ENCODE results near the gene CD2AP.
"Not testable (repeated sequence)": the region's sequence is repeated elsewhere in the genome, so short reads cannot be mapped to it uniquely, and the experiment has no call there.

CD2AP gene

DNA sequence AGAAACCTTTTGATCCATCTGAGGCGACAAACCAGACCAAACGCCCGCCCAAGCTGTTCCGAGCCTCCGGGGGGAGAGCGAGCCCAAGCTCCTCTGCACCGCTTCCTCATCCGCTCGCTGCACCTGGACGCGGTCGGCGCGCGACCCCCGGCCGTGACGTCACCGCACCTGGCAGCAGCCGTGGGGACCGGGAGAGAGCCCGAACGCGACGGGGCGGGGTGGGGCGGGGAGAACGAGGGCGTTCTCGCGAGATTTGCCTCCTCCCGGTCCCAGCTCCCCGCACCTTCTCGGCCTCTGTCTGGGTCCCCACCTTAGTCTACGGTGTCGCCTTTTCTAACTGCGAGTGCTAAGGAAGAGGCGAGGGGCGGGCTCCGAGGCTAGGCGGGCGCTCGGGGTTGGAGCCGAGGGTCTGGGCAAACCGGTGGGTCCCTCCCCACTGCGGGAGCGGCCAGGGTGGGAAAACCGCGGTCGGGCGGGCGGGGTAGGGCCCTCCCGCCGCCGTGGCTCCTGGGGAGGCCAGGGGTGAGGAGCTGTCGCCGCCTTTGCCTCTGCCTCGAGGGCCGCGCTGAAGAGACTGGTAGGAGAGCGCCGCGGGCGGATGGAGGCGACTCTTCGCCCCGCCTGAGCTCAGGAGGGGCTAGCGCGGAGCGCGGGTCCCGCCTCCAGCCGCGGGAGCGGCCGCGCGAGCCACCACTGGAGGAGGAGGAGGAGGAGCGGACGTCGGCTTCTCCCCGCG, at the start of gene CD2AP:
TSS of gene CD2AP (plus strand) at position 293 of the 736 bp plus-strand sequence. CDS start 456 bp downstream, outside the sequence.
- peak; percentile 83 to 85 for DNase-seq

- no peak for DNase-seq
These were observed 49.3 kb upstream of the CD2AP start for GRCh38 chr6:47428288-47428687.

DNA sequence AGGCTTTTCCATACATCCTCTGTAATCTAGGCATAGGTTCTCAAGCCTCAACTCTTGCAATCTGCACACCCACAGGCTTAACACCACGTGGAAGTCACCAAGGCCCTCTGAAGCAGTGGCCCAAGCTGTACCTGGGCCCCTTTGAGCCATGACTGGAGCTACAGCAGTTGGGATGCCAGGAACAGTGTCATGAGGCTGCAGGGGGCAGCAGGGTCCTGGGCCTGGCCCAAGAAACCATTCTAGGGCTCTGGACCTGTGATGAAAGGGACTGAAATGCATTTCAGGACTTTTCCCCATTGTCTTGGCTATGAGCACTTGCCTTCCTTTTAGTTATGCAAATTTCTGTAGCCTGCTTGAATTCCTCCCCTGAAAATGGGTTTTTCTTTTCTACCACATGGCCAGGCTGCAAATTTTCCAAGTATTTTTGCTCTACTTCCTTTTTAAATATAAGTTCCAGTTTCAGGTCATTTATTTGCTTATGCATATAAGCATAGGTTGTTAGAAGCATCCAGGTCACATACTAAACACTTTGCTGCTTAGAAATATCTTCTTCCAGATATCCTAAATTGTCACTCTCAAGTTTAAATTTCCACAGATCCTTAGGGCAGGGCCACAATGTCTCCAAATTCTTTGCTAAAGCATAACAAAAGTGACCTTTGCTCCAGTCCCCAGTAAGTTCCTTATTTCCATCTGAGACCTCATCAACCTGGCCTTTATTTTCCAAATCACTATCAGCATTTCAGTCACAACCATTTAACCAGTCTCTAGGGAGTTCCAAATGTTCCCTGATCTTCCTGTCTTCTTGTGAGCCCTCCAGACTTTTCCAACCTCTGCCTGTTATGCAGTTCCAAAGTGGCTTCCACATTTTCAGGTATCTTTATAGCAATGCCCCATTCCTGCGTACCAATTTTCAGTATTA, 48.6 kb upstream of the CD2AP start:
- DNase-seq = no peak

DNA sequence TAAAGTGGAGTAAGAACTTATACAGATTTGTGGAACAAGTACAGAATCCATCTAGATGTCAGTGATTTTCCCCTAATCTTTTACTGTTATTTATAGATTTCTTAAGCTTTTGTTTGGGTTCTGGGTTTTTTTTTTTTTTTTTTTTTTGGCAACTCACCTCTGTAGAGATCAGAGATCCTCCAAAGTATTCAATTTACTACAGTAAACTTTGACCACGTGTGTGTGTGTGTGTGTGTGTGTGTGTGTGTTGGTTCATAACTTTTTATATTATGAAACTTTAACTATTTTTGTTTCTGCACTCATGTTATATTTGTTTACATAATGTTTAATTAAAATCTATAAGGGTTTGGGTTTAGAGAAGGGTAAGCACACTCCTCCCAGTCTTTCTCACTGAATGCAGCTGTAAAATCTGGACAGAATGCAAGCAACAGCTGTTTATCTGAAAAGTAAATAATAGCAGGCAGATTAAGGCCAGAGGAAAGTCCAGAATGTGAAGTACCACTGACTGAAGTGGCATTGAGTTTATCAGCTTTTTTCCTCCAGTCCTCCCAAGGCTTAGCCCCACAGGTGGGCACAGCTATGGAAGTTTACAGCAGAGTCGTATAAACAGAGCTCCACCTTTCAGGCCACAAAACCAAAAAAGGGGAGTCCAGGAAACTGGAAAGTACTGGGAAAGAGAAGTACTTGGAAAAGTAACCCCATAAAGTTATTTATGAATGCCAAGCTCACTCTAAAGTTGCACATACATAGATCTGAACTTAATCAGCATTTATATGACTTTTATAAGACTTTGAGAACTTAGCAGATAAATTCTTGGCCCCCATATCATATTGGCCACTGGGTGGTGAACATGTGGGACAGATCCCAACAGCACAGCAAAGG, 43.0 kb upstream of the CD2AP start:
- DNase-seq = no peak

DNA sequence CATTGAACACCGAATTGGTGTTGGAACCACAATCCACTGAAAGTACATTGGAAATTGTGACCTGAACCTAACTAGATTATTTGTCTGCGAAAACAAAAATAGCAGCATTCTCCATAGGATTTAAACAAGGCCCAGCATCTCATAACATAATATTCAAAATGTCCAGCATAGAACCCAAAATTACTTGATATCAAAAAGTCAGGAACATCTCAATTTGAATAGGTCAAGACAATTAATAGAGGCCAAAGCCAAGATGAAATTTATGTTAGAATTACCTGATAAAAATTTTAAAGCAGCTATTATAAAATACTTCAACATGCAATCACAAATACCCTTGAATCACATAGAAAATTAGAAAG, 42.4 kb upstream of the CD2AP start:
- no peak for DNase-seq

GRCh38 chr6:47437592-47437991, 40.0 kb upstream of the CD2AP start:
- DNase-seq = no peak

DNA sequence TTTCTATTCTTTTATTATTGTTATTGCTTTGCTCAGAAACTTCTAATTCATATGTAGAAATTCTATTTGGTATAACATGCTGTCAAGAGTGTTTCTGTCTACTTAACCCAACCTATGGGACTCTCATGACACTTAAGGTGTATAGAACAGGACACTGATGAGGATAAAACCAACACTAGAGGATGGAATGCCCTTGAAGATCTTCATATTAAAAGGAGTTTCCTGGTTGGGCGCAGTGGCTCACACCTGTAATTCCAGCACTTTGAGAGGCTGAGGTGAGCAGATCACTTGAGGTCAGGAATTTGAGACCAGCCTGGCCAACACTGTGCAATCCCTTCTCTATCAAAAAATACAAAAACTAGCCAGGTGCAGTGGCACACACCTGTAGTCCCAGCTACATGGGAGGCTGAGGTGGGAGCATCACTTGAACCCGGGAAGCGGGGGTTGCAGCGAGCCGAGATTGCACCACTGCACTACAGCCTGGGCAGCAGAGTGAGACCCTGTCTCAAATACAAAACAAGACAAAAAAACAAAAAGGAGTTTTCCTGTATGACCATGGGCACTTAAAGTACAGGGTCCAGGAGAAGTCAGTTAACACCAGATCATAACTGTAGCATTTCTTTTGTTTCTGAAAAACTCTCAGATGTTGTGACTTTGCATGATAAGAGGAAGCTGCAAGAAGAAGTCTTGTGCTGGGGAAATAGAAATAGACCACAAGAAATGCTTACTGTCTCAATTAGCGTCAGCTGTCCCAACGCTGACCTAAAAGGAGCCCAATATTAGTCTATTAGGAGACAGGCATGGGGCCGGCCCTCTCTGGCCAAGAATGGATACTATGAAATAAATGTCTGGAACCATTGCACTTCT, 38.9 kb upstream of the CD2AP start:
- no peak for DNase-seq

GRCh38 chr6:47439348-47439668, 38.3 kb upstream of the CD2AP start:
- DNase-seq = no peak

- DNase-seq = no peak
These were observed 36.9 kb upstream of the CD2AP start for GRCh38 chr6:47440719-47441118.

DNA sequence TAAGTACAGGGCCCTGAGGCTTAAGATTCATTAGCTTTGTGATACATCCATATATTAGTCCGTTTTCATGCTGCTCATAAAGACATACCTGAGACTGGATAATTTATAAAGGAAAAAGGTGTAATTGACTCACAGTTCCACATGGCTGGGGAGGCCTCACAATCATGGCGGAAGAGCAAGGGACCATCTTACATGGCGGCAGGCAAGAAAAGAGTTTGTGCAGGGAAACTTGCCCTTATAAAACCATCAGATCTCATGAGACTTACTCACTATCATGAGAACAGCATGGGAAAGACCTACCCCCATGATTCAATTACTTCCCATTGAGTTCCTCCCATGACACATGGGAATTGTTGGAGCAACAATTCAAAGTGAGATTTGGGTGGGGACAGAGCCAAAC, 32.6 kb upstream of the CD2AP start:
- DNase-seq = not testable (repeated sequence)

GRCh38 chr6:47446669-47447330, 30.8 kb upstream of the CD2AP start:
- DNase-seq = no peak

DNA sequence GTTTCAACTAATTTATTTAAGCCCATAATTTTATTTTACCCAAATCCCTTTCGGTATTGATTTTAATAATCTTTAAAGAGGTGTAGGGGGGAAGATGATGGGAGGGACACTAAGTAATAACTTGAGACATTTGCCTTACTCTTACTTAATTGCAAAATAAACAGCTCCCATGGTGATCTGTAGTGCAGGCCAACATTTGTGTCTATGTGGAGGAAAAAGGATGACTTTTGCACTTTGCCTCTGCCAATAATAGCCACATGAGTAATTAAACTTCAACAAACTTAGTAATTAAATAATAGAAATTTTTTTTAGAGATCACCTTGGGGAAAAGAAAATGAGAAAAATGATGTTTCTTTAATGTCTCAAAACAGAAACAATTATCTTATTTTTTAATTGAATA, 29.9 kb upstream of the CD2AP start:
- no peak for DNase-seq

DNA sequence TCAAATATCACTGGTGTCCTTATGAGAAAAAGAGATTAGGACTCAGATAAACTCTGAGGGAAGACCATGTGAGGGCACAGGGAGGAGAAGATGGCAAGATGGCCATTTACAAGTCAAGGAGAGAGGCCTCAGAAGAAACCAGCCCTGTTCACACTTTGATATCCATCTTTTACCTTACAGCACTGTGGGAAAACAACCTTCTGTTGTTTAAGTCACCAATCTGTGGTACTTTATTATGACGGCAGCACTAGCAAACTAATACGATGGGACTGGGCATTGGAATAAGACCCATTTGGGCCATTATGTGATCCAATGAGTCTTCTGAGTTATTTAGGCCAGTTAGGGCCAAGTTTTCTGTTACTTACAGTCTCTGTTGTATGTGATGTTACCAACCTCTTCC, 26.4 kb upstream of the CD2AP start:
- DNase-seq = no peak

DNA sequence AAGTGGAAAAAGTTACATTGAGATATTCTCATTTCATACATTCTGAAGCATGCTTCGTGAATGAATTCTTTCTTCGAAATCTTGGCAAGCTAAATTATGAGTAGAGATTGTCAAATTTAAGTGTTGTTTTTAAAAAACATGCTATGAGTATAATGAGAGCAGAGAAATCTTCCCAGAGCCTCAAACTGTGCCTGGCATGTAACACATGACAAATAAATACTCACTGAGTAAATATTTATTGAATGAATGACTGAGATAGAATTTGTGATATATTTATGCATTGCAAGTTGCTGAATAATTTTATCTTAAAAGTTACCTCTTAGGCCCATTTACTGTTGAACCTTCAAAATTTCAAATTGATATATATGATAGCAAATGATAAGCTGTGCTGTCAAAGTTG, 24.7 kb upstream of the CD2AP start:
- DNase-seq = no peak

DNA sequence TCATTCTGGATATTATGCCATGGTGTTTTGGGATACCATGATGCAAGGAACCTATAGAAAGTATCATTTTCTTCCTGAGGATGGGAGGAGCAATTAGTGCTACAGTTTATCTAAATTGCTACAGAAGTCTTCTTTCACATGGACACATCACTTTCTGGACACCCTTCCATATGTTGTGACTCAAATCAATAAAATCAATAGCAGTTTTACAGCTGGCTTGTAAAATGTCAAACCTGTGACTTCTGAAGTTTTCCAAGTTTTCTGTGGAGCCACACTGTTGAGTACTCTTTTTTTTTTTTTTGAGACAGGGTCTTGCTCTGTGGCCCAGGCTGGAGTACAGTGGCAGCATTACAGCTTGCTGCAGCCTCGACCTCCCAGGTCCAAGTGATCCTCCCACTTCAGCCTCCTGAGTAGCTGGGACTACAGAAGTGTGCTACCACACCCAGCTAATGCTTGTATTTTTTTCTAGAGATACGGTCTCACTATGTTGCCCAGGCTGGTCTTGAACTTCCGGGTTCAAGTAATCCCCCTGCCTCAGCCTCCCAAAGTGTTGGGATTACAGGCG, 24.1 kb upstream of the CD2AP start:
- no peak for DNase-seq

DNA sequence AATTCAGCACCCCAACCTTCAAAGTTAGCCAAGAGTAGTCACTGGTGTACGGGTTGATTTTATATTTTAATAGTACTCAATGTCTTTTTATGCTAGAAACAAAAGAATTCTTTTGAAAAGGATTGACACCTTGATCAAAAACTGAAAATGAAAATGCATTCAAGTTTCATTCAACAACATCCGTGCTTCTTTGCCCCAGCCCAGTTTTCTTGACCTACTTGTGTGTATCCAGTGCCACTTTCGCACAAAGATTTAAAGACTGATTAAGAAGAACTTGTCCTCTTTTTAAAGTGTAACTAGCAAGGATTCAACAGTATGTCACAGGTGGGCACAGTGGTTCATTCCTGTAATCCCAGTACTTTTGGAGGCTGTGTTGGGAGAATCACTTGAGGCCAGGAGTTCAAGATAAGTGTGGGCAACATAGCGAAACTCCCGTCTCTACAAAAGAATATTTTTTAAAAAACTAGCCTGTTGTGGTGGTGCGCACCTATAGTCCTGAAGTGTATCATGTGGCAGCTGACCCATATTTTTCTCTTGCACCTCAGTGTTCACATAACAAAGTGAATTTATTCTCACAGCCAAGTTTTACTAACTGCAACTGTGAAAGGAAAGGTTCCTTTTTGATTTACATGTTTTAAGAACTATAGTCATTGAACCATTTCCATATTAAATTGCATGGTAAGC, 22.7 kb upstream of the CD2AP start:
- no peak for DNase-seq

- DNase-seq = no peak
These were observed 21.9 kb upstream of the CD2AP start for GRCh38 chr6:47455533-47456209.

DNA sequence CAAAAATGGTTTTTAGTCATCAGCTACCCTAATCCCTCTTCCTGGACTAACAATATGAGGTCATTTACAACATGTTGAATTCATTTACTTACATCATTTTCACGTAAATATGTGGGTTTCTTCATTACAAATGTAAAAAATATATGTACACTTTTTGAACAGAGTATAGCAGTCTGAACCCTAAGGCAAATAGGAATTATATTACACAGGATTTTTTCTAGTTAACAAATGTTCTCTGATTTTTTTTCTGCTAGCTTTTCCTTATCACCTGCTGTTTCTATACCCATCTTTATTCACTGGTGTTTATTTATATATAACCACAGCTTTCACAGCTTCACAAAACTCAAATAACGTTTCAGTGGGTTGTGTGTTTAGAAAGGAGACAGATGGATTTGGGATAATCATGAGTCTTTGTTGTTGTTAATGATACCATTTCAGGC, 21.0 kb upstream of the CD2AP start:
- DNase-seq = no peak

- no peak for DNase-seq
These were observed 20.2 kb upstream of the CD2AP start for GRCh38 chr6:47457370-47457769.

DNA sequence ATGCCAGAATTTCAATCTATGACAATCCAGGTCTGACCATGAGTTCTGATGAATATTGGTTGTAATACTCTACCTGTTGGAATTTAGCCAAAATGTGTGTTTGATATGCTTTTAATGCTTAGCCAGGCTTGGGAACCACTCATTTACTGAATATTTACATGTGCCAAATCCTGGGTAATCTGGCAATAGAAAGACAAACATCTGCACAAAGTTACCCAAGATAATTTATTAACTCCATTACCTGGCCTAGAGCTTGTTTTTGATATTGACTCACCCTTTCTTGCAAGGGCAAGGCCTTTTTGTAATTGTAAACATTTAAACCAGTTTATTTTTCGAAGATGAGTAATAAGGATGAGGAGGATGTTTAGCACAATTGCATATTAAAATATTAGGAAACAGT, 13.5 kb upstream of the CD2AP start:
- DNase-seq = no peak
